DMS79 treated with DMSO at 0.1 percent for 48 hours (cell line): ENCODE data around the gene PDXK.

Experiments
- DNase-seq: peaks from one replicate; lab custom pipeline; 2025; lab: John Stamatoyannopoulos, UW

The PDXK gene

GRCh38 chr21:43763901-43764523 is 45.1 kb downstream of the PDXK start:
- no peak for DNase-seq

- no peak for DNase-seq
These were observed 45.9 kb downstream of the PDXK start for GRCh38 chr21:43764576-43765495.

- DNase-seq: no peak
These were observed 48.0 kb downstream of the PDXK start for GRCh38 chr21:43766734-43767497.

- DNase-seq: no peak
These were observed 48.6 kb downstream of the PDXK start for GRCh38 chr21:43767498-43767983.

- DNase-seq: no peak
These were observed 49.3 kb downstream of the PDXK start for GRCh38 chr21:43767984-43768867.

- DNase-seq: no peak
These were observed 49.9 kb downstream of the PDXK start for GRCh38 chr21:43768868-43769167.

- DNase-seq: no peak
These were observed 50.5 kb downstream of the PDXK start for GRCh38 chr21:43769325-43769958.

GRCh38 chr21:43770066-43770655 is 51.2 kb downstream of the PDXK start:
- no peak for DNase-seq

GRCh38 chr21:43771199-43771675 is 52.3 kb downstream of the PDXK start:
- DNase-seq: no peak

GRCh38 chr21:43771698-43772424 is 52.9 kb downstream of the PDXK start:
- no peak for DNase-seq

- no peak for DNase-seq
These were observed 53.5 kb downstream of the PDXK start for GRCh38 chr21:43772425-43772821.

- no peak for DNase-seq
These were observed 55.2 kb downstream of the PDXK start for GRCh38 chr21:43774163-43774562.

GRCh38 chr21:43775190-43775589 is 56.3 kb downstream of the PDXK start:
- no peak for DNase-seq

GRCh38 chr21:43775795-43776430 is 57.0 kb downstream of the PDXK start, which contains the start of gene CSTB:
CSTB (minus strand) TSS chr21:43776308; CDS start chr21:43776269, 39 bp downstream.
- peak; percentile 68 for DNase-seq

GRCh38 chr21:43777953-43778352 is 59.0 kb downstream of the PDXK start:
- DNase-seq: no peak

- no peak for DNase-seq
These were observed 59.8 kb downstream of the PDXK start for GRCh38 chr21:43778469-43779335.

- DNase-seq: no peak
These were observed 60.7 kb downstream of the PDXK start for GRCh38 chr21:43779660-43780059.

GRCh38 chr21:43781846-43782245 is 62.9 kb downstream of the PDXK start:
- no peak for DNase-seq
